AG09309 (cell line): ENCODE measurements around the gene LAMB3.

Experiments
- DNase-seq: peaks from one replicate; pipeline ENCODE4 v3.0.0-alpha.2; 2010; ENCODE audit warnings: low read depth
- H3K4me3 ChIP-seq: 2 replicates; pipeline ENCODE4 v1.5.1; 2011; ENCODE audit warnings: mild to moderate bottlenecking, low read depth, low read length, moderate library complexity; ENCODE audit not compliant: control insufficient read depth
- CTCF ChIP-seq: IDR thresholded peaks from 2 replicates; pipeline ENCODE4 v1.5.1; 2011; ENCODE audit warnings: mild to moderate bottlenecking, low read depth, low read length, inconsistent platforms; ENCODE audit not compliant: insufficient read depth, control insufficient read depth; ENCODE audit errors: missing control alignments

The LAMB3 gene

DNA sequence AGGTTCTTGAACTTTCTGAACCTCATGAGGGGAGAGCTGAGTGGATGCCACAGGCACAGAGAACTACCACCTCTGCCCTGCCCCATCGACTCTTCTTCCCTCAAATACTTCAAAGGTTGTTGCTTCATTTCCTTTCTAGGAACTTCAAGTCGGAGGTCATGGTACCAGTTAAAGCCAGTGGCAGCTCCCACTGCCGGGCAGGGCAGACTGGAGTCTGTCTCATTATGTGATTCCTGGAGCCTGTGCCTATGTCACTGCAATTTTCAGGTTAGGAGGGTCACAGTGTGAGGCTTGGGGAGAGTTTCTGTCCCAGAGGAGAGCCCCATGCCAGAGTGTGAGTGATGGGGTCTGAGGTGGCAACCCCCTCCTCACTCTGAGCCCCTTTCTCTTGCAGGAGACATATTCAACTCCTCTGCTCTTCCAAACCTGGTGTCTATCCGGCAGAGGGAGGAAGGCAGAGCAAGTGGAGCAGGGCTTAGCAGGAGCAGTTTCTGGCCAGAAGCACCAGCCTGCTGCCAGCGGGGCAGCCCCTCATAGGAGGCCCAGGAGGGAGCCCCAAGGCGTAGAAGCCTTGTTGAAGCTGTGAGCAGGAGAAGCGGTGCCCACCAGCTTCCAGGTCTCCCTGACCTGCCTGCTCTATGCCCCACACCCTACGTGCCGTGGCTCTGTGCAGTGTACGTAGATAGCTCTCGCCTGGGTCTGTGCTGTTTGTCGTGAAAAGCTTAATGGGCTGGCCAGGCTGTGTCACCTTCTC, 39.4 kb downstream of the LAMB3 start:
- no peak overlapping the region for H3K4me3 ChIP-seq
- no peak for TF ChIP-seq CTCF
- DNase-seq: no peak

- H3K4me3 ChIP-seq: no peak overlapping the region
- DNase-seq: no peak
- TF ChIP-seq CTCF: no peak
These were observed 40.3 kb downstream of the LAMB3 start for GRCh38 chr1:209611771-209612570.

DNA sequence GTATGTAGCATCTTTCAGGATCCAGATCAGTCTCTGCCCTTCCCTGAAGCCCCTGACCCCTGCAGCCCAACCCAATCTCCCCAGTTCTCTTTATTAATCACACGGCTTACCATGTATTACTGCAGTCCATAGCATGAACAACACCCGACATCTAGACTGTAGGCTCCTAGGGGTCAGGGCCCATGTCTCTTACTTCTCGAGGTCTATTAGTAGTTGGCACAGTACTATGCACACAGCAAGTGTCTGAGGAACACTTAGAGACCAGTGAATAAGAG, 41.7 kb downstream of the LAMB3 start:
- H3K4me3 ChIP-seq: no peak overlapping the region
- DNase-seq: no peak
- TF ChIP-seq CTCF: no peak

GRCh38 chr1:209609791-209610630, 42.2 kb downstream of the LAMB3 start:
- no peak overlapping the region for H3K4me3 ChIP-seq
- no peak for TF ChIP-seq CTCF
- DNase-seq: no peak

DNA sequence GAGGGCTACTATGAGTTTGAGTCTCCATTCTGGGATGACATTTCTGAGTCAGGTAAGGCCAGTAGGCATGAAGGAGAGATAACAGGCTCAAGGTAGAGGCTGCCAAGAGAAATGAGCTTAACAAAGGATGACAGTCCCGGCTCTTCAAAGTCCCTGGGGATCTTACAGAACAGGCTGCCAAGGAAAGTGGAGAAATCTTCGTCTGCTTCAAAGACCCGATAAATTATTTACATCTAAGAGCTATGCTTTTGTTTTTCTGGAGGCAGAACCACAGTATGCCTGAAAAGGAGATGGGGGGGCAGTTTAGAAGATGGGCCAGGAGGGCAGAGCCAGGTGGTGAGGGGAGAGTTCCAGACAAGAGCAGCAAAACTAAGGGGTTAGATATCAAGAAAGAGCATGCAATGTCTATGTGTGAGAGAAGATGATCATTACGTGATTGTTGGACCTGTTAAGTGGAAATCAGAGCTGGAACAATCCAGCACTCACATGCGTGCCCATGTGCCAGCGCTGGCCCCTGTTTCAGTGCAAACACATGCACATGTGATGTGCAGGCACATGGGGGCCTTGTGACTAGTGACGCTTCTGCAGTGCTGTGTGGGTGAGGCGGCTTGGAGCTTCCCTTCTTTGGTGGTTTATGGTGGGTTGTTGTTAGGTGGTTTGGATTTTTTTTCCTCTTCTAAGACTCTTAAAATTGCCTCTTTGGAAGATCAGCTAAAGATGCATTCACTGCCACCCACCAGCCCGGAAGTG, 43.0 kb downstream of the LAMB3 start:
- H3K4me3 ChIP-seq: no peak overlapping the region
- no peak for TF ChIP-seq CTCF
- no peak for DNase-seq

- TF ChIP-seq CTCF: no peak
- no peak for DNase-seq
- H3K4me3 ChIP-seq: no peak overlapping the region
These were observed 44.4 kb downstream of the LAMB3 start for GRCh38 chr1:209607795-209608178.
